Motor neuron (in vitro differentiated cells): Measurements from ENCODE around the gene MAGI2. TPM values are rescaled to one million over a fixed set of nuclear protein-coding genes. Genes with fewer than 3 reads are reported as not detected.

ENCODE experiments used
- ATAC-seq, 8 experiments: fragments of 200-7000 bp; cut with Tn5 transposase; replicated peaks in 6 of 8; 2 replicates each; pipeline ENCODE4 v1.8.0; 2021; ENCODE audit warnings: mild to moderate bottlenecking in 8 of 8, moderate library complexity in 8 of 8
- H3K27ac ChIP-seq, 2 donors: fragments of 250-450 bp; sonication (Bioruptor Pico); 2 replicates each; pipeline ENCODE4 v1.9.0; 2021; ENCODE audit warnings: antibody characterized with exemption in 2 of 2, mild to moderate bottlenecking in 2 of 2, moderate library complexity in 1 of 2
- H3K4me1 ChIP-seq, 2 donors: fragments of 250-450 bp; sonication (Bioruptor Pico); replicated peaks in 1 of 2; 2 replicates each; pipeline ENCODE4 v1.6.1; 2021; ENCODE audit warnings: antibody characterized with exemption in 2 of 2, mild to moderate bottlenecking in 2 of 2, moderate library complexity in 1 of 2
- H3K4me3 ChIP-seq, 5 donors: fragments of 250-450 bp; sonication (Bioruptor Pico); 2 replicates each; pipeline ENCODE4 v1.9.0; 2021; ENCODE audit warnings: antibody characterized with exemption in 5 of 5, mild to moderate bottlenecking in 5 of 5, moderate library complexity in 4 of 5
- WGBS, 10 experiments: fragments of 450-650 bp; shearing (Covaris generic); methylation state at CpG; one replicate each; pipeline ENCODE4 v1.0.0; 2022; 5-methylcytosine and 5-hydroxymethylcytosine counted together
- in situ Hi-C, 9 experiments: fragments of 400-800 bp; cut with MboI; loops; one replicate each; pipeline ENCODE4 v1.15.0; 2021; ENCODE audit warnings: low sequenced_read_pairs in 9 of 9, low pct_unique_long_range_greater_than_20kb in 2 of 9; ENCODE audit not compliant: unreplicated experiment in 9 of 9
- total RNA-seq, 8 experiments: library from RNA; unstranded; fragments of 300-600 nt; gene quantifications; 2 replicates each; pipeline versions ENCODE4 v1.2.3 to v1.2.4, GENCODE V29; 2022

Gene MAGI2
- total RNA-seq, 8 experiments from 2014 or later: 8.8 to 81.9 (median 28.2) TPM

- H3K4me3 ChIP-seq: no peak overlapping the region
- no peak for ATAC-seq
- 0 to 100% (median 86%) methylated on average over 1 of the region's 1 CpG; no CpG with 5 or more reads in 2 of the 10 experiments for WGBS, 10 experiments
- H3K4me1 ChIP-seq: peaks cover 0 to 4% of the 10 kb centered on the region in 2 donors
- in situ Hi-C loops: no loop called here
- no peak overlapping the region for H3K27ac ChIP-seq
Measured at GRCh38 chr7:79401254-79401653, 52.2 kb downstream of the MAGI2 start.

DNA sequence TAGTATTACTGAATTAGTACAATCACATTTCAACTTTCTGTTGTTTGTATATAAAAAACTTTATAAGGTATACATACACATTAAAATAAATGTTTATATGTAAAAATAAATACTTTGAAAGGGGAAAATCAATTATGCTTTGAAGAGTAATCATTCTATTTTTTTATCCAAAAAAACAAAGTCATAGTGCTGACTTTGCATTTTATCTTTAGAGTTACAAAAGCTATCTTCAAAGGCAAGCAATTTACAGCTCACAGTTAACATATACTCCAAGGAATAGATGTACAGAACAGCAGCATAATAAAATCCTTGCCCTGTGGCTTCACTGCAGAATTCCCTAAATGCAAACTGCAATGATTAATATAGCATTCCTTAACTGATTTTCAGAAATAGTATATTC, 53.2 kb downstream of the MAGI2 start:
- Histone ChIP-seq H3K27ac (no peak overlapping the region), H3K4me3 (no peak overlapping the region)

GRCh38 chr7:79398138-79398749, 55.2 kb downstream of the MAGI2 start:
- 7 to 90% (median 71%) methylated on average over 2 to 3 of the region's 3 CpGs for WGBS, 10 experiments
- in situ Hi-C loops: no loop called here
- no peak overlapping the region for H3K27ac ChIP-seq
- peak in 6 of 8 experiments; percentile 25 to 90 (median 75) for ATAC-seq
- H3K4me1 ChIP-seq: peaks cover 0 to 4% of the 10 kb centered on the region in 2 donors
- H3K4me3 ChIP-seq: no peak overlapping the region

More for the DNA sequence above, 53.2 kb downstream of the MAGI2 start:
- H3K4me1 ChIP-seq: peaks cover 0 to 4% of the 10 kb centered on the region in 2 donors
- no peak for ATAC-seq
- in situ Hi-C loops: no loop called here

DNA sequence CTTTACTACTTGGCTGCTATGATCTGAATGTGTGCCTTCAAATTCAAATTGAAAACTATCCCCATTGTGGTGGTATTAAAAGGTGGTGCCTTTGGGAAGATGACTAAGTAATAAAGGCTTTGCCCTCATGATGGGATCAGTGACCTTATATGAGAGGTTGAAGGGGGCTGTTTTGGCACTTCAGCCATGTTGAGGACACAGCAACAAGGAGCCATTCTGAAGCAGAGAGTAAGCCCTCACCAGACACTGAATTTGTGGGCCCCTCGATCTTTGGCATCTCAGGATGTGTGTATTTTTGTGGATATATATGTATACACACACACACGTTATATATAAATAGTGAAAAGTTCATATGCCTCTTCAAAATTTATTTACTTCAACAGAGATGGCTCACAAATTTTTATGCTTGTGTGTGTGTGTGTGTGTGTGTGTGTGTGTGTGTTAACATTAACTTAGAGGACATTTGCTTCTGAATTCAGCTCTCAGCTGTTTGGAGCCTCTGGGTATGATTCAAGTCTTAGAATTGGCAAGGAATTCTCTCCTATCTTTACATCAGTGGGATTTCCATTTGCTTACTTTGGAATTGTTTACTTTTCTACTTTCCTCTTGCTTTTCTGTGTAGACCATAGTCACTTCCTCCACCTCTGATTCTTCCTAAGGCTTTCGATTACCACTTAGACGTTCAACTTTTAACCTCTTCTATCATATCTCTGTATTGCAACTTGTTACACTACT, 66.6 kb downstream of the MAGI2 start:
- in situ Hi-C loops: no loop called here
- H3K4me1 ChIP-seq: no peaks in the 10 kb centered on the region
- whole genome bisulfite sequencing, 10 experiments: 73 to 100% (median 84%) methylated on average over 2 to 4 of the region's 4 CpGs
- no peak for ATAC-seq
- H3K27ac ChIP-seq: no peak overlapping the region
- no peak overlapping the region for H3K4me3 ChIP-seq

- in situ Hi-C loops: no loop called here
- H3K4me3 ChIP-seq: no peak overlapping the region
- H3K4me1 ChIP-seq: peaks cover 0 to 2% of the 10 kb centered on the region in 2 donors
- peak in 1 of 8 experiments; percentile 76 for ATAC-seq
- H3K27ac ChIP-seq: no peak overlapping the region
Measured at GRCh38 chr7:79381921-79382320, 71.5 kb downstream of the MAGI2 start.

DNA sequence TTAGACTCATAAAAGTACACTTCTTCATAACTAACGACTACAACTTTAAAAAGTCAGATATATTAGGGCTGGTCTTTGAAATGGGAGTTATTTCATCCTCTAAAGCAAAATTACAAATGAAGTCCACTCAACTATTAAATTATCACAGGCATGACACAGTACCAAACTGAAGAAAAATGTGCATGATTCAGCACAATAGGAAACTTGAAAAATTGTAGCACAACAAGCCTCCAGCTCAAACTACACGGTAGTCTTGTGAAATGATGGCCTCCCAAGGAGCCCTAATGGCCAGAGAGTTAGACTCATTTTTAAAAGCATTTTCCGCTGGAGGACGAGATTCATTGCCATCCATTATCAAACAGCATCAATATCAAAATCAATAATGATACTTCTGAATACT, 76.4 kb downstream of the MAGI2 start:
- in situ Hi-C loops: no loop called here
- ATAC-seq: peak in 2 of 8 experiments; percentile 25 to 50
- 33 to 100% (median 70%) methylated on average over 1 to 4 of the region's 4 CpGs for WGBS, 10 experiments
- no peak overlapping the region for H3K27ac ChIP-seq
- peaks cover 0 to 4% of the 10 kb centered on the region in 2 donors for H3K4me1 ChIP-seq
- no peak overlapping the region for H3K4me3 ChIP-seq

GRCh38 chr7:79376299-79377025, 77.0 kb downstream of the MAGI2 start:
- Histone ChIP-seq H3K27ac (no peak overlapping the region), H3K4me1 (peaks cover 0 to 4% of the 10 kb centered on the region in 2 donors), H3K4me3 (no peak overlapping the region)
- 44 to 96% (median 77%) methylated on average over 1 to 4 of the region's 5 CpGs; no CpG with 5 or more reads in 2 of the 10 experiments for WGBS, 10 experiments
- no peak for ATAC-seq
- in situ Hi-C loops: no loop called here

DNA sequence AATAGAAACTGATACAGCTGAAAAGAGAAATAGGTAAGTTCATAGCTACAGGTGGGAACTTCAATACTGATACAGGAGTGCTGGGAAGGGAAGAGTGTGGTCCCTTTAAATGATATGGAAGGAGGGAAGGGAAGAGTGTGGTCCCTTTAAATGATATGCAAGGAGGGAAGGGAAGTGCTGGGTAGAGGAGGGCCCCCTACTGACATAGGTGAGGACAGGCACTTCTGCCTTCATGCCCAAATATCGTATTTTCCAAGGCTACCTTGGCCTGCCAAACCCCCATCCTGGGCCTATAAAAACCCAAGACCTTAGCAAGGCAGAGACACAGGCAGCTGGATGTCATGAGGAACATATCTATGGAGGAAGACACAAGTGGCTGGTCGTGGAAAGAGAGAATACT, 92.3 kb downstream of the MAGI2 start:
- H3K27ac ChIP-seq: no peak overlapping the region
- no peaks in the 10 kb centered on the region for H3K4me1 ChIP-seq
- no peak overlapping the region for H3K4me3 ChIP-seq
- peak in 1 of 8 experiments; percentile 49 for ATAC-seq
- in situ Hi-C loops: no loop called here
- WGBS, 10 experiments: 0 to 83% (median 54%) methylated on average over 1 to 2 of the region's 2 CpGs; no CpG with 5 or more reads in 2 of the 10 experiments

DNA sequence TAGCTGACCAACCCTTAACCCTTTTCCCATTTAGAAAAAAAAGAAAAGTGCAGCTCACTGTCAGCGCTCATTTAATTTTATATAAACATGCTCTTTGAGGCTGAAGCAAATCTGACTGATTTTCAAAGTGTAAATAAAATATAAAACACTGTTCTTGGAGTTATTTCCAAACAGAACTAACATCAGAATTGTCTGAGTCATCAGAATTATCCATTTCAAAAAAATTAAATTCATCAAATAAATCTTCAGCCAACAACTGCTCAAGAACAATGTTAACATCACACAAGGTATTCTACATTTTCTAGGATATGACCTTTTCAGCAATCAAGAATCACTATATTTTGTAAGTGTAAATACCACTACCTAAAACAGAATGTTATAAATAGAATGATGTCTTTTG, 93.6 kb downstream of the MAGI2 start:
- in situ Hi-C loops: no loop called here
- 50 to 100% (median 100%) methylated on average over 1 of the region's 1 CpG; no CpG with 5 or more reads in 4 of the 10 experiments for WGBS, 10 experiments

GRCh38 chr7:79357101-79357500, 96.4 kb downstream of the MAGI2 start:
- H3K4me3 ChIP-seq: no peak overlapping the region
- in situ Hi-C loops: no loop called here
- H3K4me1 ChIP-seq: no peaks in the 10 kb centered on the region
- WGBS, 10 experiments: 50 to 100% (median 90%) methylated on average over 1 of the region's 1 CpG; no CpG with 5 or more reads in 4 of the 10 experiments
- ATAC-seq: peak in 2 of 8 experiments; percentile 24 to 97
- H3K27ac ChIP-seq: no peak overlapping the region

More for the DNA sequence above, 93.6 kb downstream of the MAGI2 start:
- Histone ChIP-seq H3K4me3 (no peak overlapping the region), H3K4me1 (no peaks in the 10 kb centered on the region), H3K27ac (no peak overlapping the region)
- ATAC-seq: no peak

DNA sequence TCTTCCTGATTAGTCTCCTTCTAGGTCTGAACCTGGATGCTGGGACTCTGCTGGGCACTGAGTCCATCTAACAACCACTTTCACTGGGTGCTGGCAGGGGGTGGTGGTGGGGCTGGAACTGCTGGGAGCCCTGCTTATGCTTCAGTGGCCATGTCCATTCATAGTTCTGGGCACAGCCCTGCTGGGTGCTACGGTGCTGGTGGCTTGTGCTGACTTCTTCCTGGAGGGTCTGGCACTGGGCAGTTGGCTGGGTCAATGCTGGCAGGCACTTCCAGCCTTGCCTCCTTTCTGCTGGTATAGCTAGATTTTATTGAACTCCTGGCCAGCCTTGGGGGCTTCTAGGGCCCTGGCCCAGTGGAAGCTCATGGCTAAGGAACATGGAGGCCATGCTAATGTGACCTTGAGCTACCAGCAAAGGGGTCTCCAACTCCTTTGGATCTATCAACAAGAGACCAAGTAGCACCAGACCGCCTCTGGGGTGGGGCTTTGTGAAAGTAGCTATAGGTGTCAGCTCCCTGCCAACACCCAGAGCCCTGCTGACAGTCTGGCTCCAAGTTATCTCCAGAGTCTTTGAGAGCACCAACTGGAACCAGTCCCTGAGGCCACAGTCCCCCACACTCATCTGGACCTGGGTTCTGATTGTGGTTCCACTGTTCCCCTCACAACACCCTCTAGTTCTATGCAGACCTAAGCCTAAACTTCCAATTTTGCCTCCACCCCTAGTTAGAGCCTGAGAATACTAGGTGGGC, 99.6 kb downstream of the MAGI2 start:
- in situ Hi-C loops: no loop called here
- no peak for ATAC-seq
- no peak overlapping the region for H3K27ac ChIP-seq
- H3K4me1 ChIP-seq: no peaks in the 10 kb centered on the region
- WGBS, 10 experiments: 86 to 100% (median 91%) methylated on average over 1 of the region's 2 CpGs; no CpG with 5 or more reads in 7 of the 10 experiments
- H3K4me3 ChIP-seq: no peak overlapping the region

DNA sequence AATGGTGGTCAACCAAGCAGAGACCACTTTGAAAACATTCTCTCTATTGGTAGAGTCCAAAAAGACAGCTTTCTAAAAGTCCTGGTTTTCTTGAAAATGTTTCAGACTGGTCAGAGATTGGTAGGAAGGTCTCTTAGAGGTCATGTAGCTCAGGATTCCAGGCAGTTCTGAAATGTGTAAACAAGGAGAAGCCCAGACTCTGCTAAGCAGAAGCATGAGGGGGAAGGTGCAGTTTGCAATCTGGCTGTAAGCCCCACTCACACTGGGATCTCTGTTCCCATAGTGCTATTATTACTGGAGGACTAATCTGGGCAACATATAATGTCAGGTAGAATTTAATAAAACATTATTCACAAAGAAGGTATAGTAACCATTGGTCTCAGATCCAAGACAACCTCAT, 101.1 kb downstream of the MAGI2 start:
- in situ Hi-C loops: no loop called here
- Histone ChIP-seq H3K4me3 (no peak overlapping the region), H3K4me1 (no peaks in the 10 kb centered on the region), H3K27ac (no peak overlapping the region)
- no peak for ATAC-seq

GRCh38 chr7:79347351-79347750, 106.1 kb downstream of the MAGI2 start:
- H3K4me1 ChIP-seq: no peaks in the 10 kb centered on the region
- H3K27ac ChIP-seq: no peak overlapping the region
- ATAC-seq: no peak
- WGBS, 10 experiments: 38 to 86% (median 78%) methylated on average over 3 of the region's 3 CpGs; no CpG with 5 or more reads in 1 of the 10 experiments
- in situ Hi-C loops: no loop called here
- H3K4me3 ChIP-seq: no peak overlapping the region
